GM12878 (cell line): ENCODE measurements around the gene SPAG16. TPM values are rescaled to one million over a fixed set of nuclear protein-coding genes. Genes with fewer than 3 reads are reported as not detected.

Source experiments
- ATAC-seq: fragments of 200-7000 bp; cut with Tn5 transposase; 3 replicates; pipeline ENCODE4 v1.9.1; 2020; ENCODE audit warnings: mild to moderate bottlenecking, moderate library complexity
- BruUV-seq: library from RNA; stranded (reverse); fragments of 400-500 nt; replicated peaks from 2 replicates; lab custom pipeline; 2021; lab: Mats Ljungman, UMichigan
- CTCF ChIA-PET: fragments of 300-600 bp; sonication (Branson Sonifier 250); formaldehyde crosslinking; extraction: SDS; loops from one replicate; lab custom pipeline; 2021; ENCODE audit warnings: inconsistent platforms; lab: Yijun Ruan, JAX
- POLR2A ChIA-PET: fragments of 350-600 bp; formaldehyde crosslinking; extraction: SDS; loops from one replicate; lab custom pipeline; 2021; ENCODE audit warnings: inconsistent platforms; lab: Charles Lee
- RAD21 ChIA-PET: fragments of 300-600 bp; sonication (Branson Sonifier 250); formaldehyde crosslinking; loops from one replicate; lab custom pipeline; 2023; ENCODE audit warnings: antibody characterized with exemption; ENCODE audit not compliant: unreplicated experiment; lab: Charles Lee
- SMC1A ChIA-PET: fragments of 300-600 bp; sonication (Branson Sonifier 250); formaldehyde crosslinking; loops from one replicate; lab custom pipeline; 2023; ENCODE audit not compliant: unreplicated experiment, uncharacterized antibody; lab: Charles Lee
- DNase-seq: peaks from one replicate; pipeline ENCODE4 v3.0.0-alpha.2; 2011; ENCODE audit warnings: low read depth, low spot score
- FAIRE-seq: peaks from 3 replicates; lab custom pipeline; 2011; peaks lifted over from hg19 to GRCh38; lab: Jason Lieb, UNC
- H2AFZ ChIP-seq: 2 replicates; pipeline ENCODE4 v1.6.0; 2011; ENCODE audit warnings: low read depth, low read length, control low read depth; ENCODE audit not compliant: control insufficient read depth
- H3K27ac ChIP-seq: 2 replicates; pipeline ENCODE4 v1.5.1; 2011; ENCODE audit warnings: control low read depth; ENCODE audit not compliant: control insufficient read depth, insufficient read depth
- H3K27me3 ChIP-seq, 2 experiments: replicated peaks in 1 of 2; 2 replicates each; pipeline versions ENCODE4 v1.6.0 to v1.6.1; 2011; ENCODE audit warnings: low read length in 1 of 2; ENCODE audit not compliant: control insufficient read depth in 2 of 2, insufficient read depth in 2 of 2
- H3K36me3 ChIP-seq, 2 experiments: 2 replicates each; pipeline ENCODE4 v1.5.1; 2011; ENCODE audit warnings: low read length in 1 of 2; ENCODE audit not compliant: control insufficient read depth in 2 of 2, insufficient read depth in 2 of 2
- H3K4me1 ChIP-seq: 2 replicates; pipeline ENCODE4 v1.6.1; 2011; ENCODE audit warnings: mild to moderate bottlenecking, low read length, moderate library complexity, mixed read lengths; ENCODE audit not compliant: control insufficient read depth, insufficient read depth
- H3K4me2 ChIP-seq: 2 replicates; pipeline ENCODE4 v1.6.0; 2011; ENCODE audit warnings: control low read depth; ENCODE audit not compliant: control insufficient read depth, insufficient read depth
- H3K4me3 ChIP-seq: fragments of 200-600 bp; sonication (generic); 2 replicates; pipeline ENCODE4 v1.5.1; 2016
- H3K79me2 ChIP-seq: 2 replicates; pipeline ENCODE4 v1.6.0; 2011; ENCODE audit warnings: low read length; ENCODE audit not compliant: control insufficient read depth, insufficient read depth
- H3K9ac ChIP-seq: 2 replicates; pipeline ENCODE4 v1.8.0; 2011; ENCODE audit warnings: low read length, control low read depth, mixed read lengths; ENCODE audit not compliant: control insufficient read depth, insufficient read depth
- H3K9me3 ChIP-seq: replicated peaks from 3 replicates; pipeline ENCODE4 v1.5.1; 2011; ENCODE audit warnings: mild to moderate bottlenecking, low read length; ENCODE audit not compliant: control insufficient read depth, insufficient read depth
- H4K20me1 ChIP-seq: 2 replicates; pipeline ENCODE4 v1.6.0; 2011; ENCODE audit not compliant: control insufficient read depth, insufficient read depth
- ASH2L ChIP-seq: fragments of 300-600, 200-600 bp; sonication (generic); IDR thresholded peaks from 2 replicates; pipeline ENCODE4 v1.6.1; 2017; ENCODE audit warnings: low read depth, mild to moderate bottlenecking, borderline replicate concordance
- CHD4 ChIP-seq: fragments of 200-600 bp; sonication (generic); IDR thresholded peaks from 2 replicates; pipeline ENCODE4 v1.6.1; 2016; ENCODE audit warnings: mild to moderate bottlenecking
- EED ChIP-seq: sonication (generic); IDR thresholded peaks from 2 replicates; pipeline ENCODE4 v1.6.1; 2016; ENCODE audit warnings: antibody characterized with exemption, low read depth
- ESRRA ChIP-seq: IDR thresholded peaks from 2 replicates; pipeline ENCODE4 v1.6.1; 2012; ENCODE audit warnings: mild to moderate bottlenecking, low read length, improper control_type of control experiment
- FOXK2 ChIP-seq: fragments of 450-650 bp; IDR thresholded peaks from 2 replicates; pipeline ENCODE4 v1.6.1; 2017; ENCODE audit warnings: mild to moderate bottlenecking, moderate library complexity
- GABPA ChIP-seq: IDR thresholded peaks from 2 replicates; pipeline ENCODE4 v1.6.1; 2014; ENCODE audit warnings: antibody characterized with exemption, low read depth, mild to moderate bottlenecking, inconsistent platforms
- IRF4 ChIP-seq: IDR thresholded peaks from 2 replicates; pipeline ENCODE4 v1.6.1; 2011; ENCODE audit warnings: low read depth, low read length
- LARP7 ChIP-seq: fragments of 450-650 bp; IDR thresholded peaks from 2 replicates; pipeline ENCODE4 v1.6.1; 2017; ENCODE audit warnings: mild to moderate bottlenecking
- MTA3 ChIP-seq: IDR thresholded peaks from 2 replicates; pipeline ENCODE4 v1.6.1; 2012; ENCODE audit warnings: low read length, inconsistent platforms, borderline replicate concordance
- MYB ChIP-seq: fragments of 150-350 bp; IDR thresholded peaks from 2 replicates; pipeline ENCODE4 v1.6.1; 2014; ENCODE audit warnings: mild to moderate bottlenecking, low read depth, low read length, borderline replicate concordance
- NFIC ChIP-seq: IDR thresholded peaks from 2 replicates; pipeline ENCODE4 v1.6.1; 2012; ENCODE audit warnings: low read depth, mild to moderate bottlenecking, inconsistent platforms, low read length, moderate library complexity
- NFYA ChIP-seq: IDR thresholded peaks from 2 replicates; pipeline ENCODE4 v1.6.1; 2011; ENCODE audit warnings: low read depth, mild to moderate bottlenecking, low read length, improper control_type of control experiment, borderline replicate concordance
- PRDM15 ChIP-seq: fragments of 450-650 bp; formaldehyde crosslinking; IDR thresholded peaks from 2 replicates; pipeline ENCODE4 v1.4.0; 2020; ENCODE audit warnings: mild to moderate bottlenecking, moderate library complexity
- RUNX3 ChIP-seq: IDR thresholded peaks from 2 replicates; pipeline ENCODE4 v1.6.1; 2012; ENCODE audit warnings: low read length, inconsistent platforms
- SIX5 ChIP-seq: IDR thresholded peaks from 2 replicates; pipeline ENCODE4 v1.6.1; 2011; ENCODE audit warnings: mild to moderate bottlenecking, low read depth, low read length, moderate library complexity; ENCODE audit not compliant: severe bottlenecking
- SP1 ChIP-seq: IDR thresholded peaks from one replicate; pipeline ENCODE4 v1.6.1; 2011; ENCODE audit warnings: low read depth, low read length
- SREBF2 ChIP-seq: IDR thresholded peaks from 2 replicates; pipeline ENCODE4 v1.6.1; 2012; ENCODE audit warnings: mild to moderate bottlenecking, low read length
- STAT1 ChIP-seq: fragments of 450-650 bp; conservative IDR thresholded peaks from 2 replicates; pipeline ENCODE4 v1.6.1; 2014; ENCODE audit warnings: antibody characterized with exemption, mild to moderate bottlenecking
- TCF12 ChIP-seq: IDR thresholded peaks from 2 replicates; pipeline ENCODE4 v1.6.1; 2011; ENCODE audit warnings: low read depth, mild to moderate bottlenecking, low read length
- WGBS: methylation state at CpG from one replicate; pipeline ENCODE4 v1.1.6; 2016; ENCODE audit warnings: low lambda C conversion rate; ENCODE audit not compliant: insufficient replicate concordance, insufficient coverage; ENCODE audit errors: missing lambda C conversion rate; 5-methylcytosine and 5-hydroxymethylcytosine counted together
- in situ Hi-C: fragments of 300-500 bp; cut with MboI; formaldehyde crosslinking; loops from 9 replicates; pipeline ENCODE4 v1.14.3; 2018; ENCODE audit warnings: mixed read lengths
- intact Hi-C: fragments of 100-400 bp; cut with micrococcal nuclease; formaldehyde crosslinking; loops from one replicate; pipeline ENCODE4 v1.14.2; 2022; ENCODE audit not compliant: unreplicated experiment
- polyA plus RNA-seq, 11 experiments: library from polyadenylated mRNA; depleted of rRNA in 4 of 11; unstranded in 6 of 11; stranded (reverse) in 5 of 11; fragments of >200 nt; fragmentation: Nextera tagmentation in 4 of 11; fragmentation: Illumina TruSeq in 1 of 11; extraction: Ambion mirVana in 4 of 11; extraction: Trizol in 1 of 11; gene quantifications; 1 replicate in 1 of 11; 2 replicates in 10 of 11; pipeline versions ENCODE4 v1.2.1 to v1.2.3, GENCODE V29; 2011 to 2016; ENCODE audit warnings: inconsistent platforms in 2 of 11, missing spikeins in 2 of 11, low read depth in 1 of 11
- total RNA-seq, 4 experiments: library from RNA; depleted of rRNA in 3 of 4; stranded (reverse); fragments of >200 nt in 3 of 4; fragmentation: Illumina TruSeq in 1 of 4; extraction: Trizol in 1 of 4; gene quantifications; 2 replicates each; pipeline versions ENCODE4 v1.2.1 to v1.2.3, GENCODE V29; 2013 to 2021
- TF ChIP-seq, protein P1 (sequence below): IDR thresholded peaks from 2 replicates; pipeline ENCODE4 v1.6.1; 2012; ENCODE audit warnings: low read depth, low read length, improper control_type of control experiment

The SPAG16 gene
- total and polyA plus RNA-seq, 10 of the 15 experiments (the other 5 are each of a cell fraction or from before 2014, with no cell fraction given) = 6.0 to 25.0 (median 15.2) TPM

GRCh38 chr2:213279116-213279620 lies 5.1 kb upstream of the SPAG16 start:
- CTCF ChIA-PET = no interaction called here
- no peak for FAIRE-seq
- in situ Hi-C loops = no loop called here

More at GRCh38 chr2:213279116-213279620, 5.1 kb upstream of the SPAG16 start:
- ATAC-seq (no peak), DNase-seq (no peak)
- POLR2A ChIA-PET = no interaction called here
- Histone ChIP-seq H2AFZ (no peak overlapping the region), H4K20me1 (no peaks in the 10 kb centered on the region), H3K27ac (no peak overlapping the region), H3K4me2 (no peak overlapping the region), H3K27me3 (no peaks in the 10 kb centered on the region), H3K4me1 (no peaks in the 10 kb centered on the region), H3K9ac (no peak overlapping the region), H3K9me3 (no peaks in the 10 kb centered on the region; the same call in 2 of the 3 replicates), H3K36me3 (no peaks in the 10 kb centered on the region), H3K79me2 (no peaks in the 10 kb centered on the region), H3K4me3 (no peak overlapping the region)
- intact Hi-C loops = no loop called here
- BruUV-seq = no TSS peak
- RAD21 ChIA-PET = no interaction called here
- TF ChIP-seq FOXK2 (no peak), STAT1 (no peak), TCF12 (no peak), ASH2L (no peak), PRDM15 (CRISPR knock-in tag) (no peak), MYB (no peak), ESRRA (no peak), NFYA (no peak), MTA3 (no peak), RUNX3 (no peak), GABPA (no peak), IRF4 (no peak), SREBF2 (no peak), LARP7 (no peak), EED (no peak), NFIC (no peak), CHD4 (no peak), SP1 (no peak), SIX5 (no peak)
- TF ChIP-seq, protein P1, sequence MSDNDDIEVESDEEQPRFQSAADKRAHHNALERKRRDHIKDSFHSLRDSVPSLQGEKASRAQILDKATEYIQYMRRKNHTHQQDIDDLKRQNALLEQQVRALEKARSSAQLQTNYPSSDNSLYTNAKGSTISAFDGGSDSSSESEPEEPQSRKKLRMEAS = no peak
- WGBS = 52% methylated on average over 1 of the region's 1 CpG
- SMC1A ChIA-PET = no interaction called here
